ENCODE results near the gene ARHGEF4.

ARHGEF4 gene

DNA sequence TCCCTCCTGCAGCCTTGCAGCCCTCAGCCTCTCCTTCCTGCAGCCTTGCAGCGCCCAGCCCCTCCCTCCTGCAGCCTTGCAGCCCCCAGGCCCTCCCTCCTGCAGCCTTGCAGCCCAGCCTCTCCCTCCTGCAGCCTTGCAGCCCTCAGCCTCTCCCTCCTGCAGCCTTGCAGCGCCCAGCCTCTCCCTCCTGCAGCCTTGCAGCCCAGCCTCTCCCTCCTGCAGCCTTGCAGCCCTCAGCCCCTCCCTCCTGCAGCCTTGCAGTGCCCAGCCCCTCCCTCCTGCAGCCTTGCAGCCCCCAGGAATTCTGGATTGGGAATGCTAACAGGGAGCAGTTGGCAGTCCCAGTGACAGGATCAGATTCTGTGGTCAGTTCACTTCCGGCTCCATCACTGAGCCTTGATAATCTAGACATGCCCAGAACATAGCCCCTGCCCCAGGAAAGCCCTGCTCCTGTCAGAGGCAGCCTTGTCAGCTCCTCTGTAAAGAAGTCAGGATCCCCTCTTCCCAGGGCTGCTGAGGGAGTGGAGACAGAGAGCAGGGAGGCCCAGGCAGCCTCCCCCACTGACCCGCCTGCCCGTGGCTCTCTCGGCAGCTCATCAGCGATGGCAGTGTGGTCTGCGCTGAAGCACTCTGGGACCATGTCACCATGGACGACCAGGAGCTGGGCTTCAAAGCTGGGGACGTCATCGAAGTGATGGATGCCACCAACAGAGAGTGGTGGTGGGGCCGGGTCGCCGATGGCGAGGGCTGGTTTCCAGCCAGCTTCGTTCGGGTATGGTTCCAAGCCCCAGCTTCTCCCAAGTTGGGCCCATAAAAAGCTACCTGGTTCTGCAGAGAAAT is 201.8 kb downstream of the ARHGEF4 start:
- DNase-seq (ENCODE audit: insufficient read length, low spot score), result no peak
- TF ChIP-seq, protein P1, sequence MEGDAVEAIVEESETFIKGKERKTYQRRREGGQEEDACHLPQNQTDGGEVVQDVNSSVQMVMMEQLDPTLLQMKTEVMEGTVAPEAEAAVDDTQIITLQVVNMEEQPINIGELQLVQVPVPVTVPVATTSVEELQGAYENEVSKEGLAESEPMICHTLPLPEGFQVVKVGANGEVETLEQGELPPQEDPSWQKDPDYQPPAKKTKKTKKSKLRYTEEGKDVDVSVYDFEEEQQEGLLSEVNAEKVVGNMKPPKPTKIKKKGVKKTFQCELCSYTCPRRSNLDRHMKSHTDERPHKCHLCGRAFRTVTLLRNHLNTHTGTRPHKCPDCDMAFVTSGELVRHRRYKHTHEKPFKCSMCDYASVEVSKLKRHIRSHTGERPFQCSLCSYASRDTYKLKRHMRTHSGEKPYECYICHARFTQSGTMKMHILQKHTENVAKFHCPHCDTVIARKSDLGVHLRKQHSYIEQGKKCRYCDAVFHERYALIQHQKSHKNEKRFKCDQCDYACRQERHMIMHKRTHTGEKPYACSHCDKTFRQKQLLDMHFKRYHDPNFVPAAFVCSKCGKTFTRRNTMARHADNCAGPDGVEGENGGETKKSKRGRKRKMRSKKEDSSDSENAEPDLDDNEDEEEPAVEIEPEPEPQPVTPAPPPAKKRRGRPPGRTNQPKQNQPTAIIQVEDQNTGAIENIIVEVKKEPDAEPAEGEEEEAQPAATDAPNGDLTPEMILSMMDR (IDR thresholded peaks at IDR 0.05; ENCODE audit: insufficient read depth, missing control alignments), result no peak
- no peak for FAIRE-seq

DNA sequence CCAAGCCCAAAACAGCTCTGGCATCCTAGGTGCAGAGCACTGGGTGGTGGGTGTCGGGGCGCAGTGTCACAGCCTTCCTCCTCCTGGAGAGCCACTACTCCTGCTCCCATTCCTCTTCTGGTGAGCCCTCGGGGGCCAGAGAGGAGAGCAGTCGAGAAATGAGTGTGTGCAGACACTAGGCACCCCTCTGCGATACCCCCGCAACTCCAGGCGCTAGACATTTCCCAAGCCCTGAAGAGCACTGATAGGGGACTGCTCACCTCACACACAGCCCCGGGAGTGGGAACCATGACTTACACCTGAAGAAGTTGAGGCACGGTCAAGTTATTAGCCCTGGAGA is 202.4 kb downstream of the ARHGEF4 start:
- no peak for DNase-seq (ENCODE audit: insufficient read length, low spot score)
- TF ChIP-seq, protein P1 (IDR thresholded peaks at IDR 0.05; ENCODE audit: insufficient read depth, missing control alignments), result no peak
- FAIRE-seq, result no peak

DNA sequence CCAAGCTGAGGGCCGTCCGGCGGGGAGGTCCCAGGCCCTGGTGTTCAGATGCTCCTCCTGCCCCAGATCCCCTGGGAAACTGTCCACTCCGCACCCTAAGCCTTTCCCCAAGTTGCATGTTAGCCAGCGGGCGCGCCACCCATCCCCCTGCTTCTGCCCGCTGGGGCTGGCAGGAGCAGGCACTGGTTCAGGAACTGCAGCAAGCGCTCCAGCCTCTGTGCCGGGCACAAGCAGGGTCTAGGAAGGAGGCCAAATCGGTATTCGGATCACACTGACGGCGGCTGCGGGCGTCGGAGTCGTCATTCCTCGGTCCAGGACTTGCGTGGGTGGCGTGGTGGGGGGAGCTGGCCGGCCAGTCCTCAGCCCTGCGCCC is 202.8 kb downstream of the ARHGEF4 start:
- TF ChIP-seq, protein P1 (IDR thresholded peaks at IDR 0.05; ENCODE audit: insufficient read depth, missing control alignments), result no peak
- no peak for FAIRE-seq
- DNase-seq (ENCODE audit: insufficient read length, low spot score), result no peak

DNA sequence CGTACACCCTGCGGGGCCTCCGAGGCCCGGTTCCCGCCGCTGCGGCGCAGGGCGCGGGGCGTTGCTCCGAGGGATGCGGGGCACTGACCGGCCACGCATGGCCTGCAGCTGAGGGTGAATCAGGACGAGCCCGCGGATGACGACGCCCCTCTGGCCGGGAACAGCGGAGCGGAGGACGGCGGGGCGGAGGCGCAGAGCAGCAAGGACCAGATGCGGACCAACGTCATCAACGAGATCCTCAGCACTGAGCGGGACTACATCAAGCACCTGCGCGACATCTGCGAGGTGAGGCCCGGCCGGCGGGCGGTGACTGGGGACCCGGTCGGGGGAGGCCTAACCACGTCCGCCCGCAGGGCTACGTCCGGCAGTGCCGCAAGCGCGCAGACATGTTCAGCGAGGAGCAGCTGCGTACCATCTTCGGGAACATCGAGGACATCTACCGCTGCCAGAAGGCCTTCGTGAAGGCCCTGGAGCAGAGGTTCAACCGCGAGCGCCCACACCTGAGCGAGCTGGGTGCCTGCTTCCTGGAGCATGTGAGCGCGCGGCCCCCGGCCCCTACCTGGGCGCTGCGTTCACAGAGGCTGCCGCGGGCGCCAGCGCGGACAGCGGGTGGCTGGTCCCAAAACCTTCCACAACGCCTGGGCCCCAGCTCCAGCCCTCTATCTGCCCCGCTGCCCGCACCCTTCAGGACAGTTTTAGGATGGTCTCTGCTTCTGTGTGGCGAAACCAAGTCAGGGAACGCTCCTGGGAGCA is 203.4 kb downstream of the ARHGEF4 start:
- FAIRE-seq (no peak), DNase-seq (ENCODE audit: insufficient read length, low spot score) (no peak)
- TF ChIP-seq, protein P1 (IDR thresholded peaks at IDR 0.05; ENCODE audit: insufficient read depth, missing control alignments), result no peak

DNA sequence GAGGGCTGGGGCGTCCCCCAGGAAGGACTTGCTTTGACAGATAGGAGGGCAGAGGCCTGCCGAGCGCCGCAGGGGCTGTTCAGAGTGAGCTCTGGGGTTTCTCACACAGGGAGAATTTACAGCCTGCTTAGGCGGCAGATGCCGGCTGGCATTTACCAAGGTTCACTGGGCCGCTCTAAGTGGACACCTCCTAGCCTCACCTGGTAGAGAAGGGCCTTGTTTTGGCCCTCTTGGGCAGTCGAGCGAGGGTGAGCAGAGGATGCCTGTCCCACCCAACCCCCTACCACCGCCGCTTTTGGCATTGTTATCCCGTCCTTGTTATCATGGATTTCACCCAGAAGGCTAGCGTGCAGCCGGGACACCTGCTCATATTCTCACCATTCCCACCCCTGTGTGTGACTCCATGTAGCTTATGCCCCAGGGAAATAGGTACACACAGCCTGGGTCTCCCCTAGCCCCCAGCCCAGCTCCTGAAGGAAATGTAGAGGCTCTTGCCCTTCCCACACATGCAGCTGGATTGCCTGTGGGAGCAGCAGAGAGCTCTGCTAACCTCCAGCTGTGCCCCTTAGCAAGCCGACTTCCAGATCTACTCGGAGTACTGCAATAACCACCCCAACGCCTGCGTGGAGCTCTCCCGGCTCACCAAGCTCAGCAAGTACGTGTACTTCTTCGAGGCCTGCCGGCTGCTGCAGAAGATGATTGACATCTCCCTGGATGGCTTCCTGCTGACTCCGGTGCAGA is 204.1 kb downstream of the ARHGEF4 start:
- TF ChIP-seq, protein P1 (IDR thresholded peaks at IDR 0.05; ENCODE audit: insufficient read depth, missing control alignments), result no peak
- FAIRE-seq (no peak), DNase-seq (ENCODE audit: insufficient read length, low spot score) (no peak)

DNA sequence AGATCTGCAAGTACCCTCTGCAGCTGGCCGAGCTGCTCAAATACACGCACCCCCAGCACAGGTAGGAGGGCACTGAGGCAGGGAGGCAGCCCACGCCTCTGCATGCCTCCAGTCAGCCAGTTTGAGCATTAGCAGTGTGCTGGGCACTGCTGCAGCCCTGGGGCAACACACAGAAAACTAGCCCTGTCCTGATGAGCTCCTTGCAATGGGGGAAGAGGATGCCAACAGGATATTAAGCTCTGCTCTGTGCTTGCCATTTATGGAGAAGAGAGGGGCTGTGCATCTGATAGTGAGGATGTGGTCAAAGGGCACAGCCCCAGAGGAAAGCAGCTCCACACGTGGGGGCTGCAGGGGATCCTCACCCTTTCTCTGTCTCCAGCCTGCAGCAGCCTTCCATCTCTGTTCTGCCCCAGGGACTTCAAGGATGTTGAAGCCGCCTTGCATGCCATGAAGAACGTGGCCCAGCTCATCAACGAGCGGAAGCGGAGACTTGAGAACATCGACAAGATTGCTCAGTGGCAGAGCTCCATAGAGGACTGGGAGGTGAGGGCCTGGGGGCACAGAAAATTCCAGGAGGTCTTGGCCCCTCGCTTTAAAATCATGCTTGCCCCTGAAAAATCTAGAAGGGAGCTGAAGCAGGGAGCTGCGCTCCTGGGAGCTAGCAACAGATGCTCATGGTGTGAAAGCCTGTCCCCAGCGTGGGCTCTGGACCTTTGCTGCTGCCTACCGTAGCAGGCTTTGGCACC is 204.9 kb downstream of the ARHGEF4 start:
- TF ChIP-seq, protein P1 (IDR thresholded peaks at IDR 0.05; ENCODE audit: insufficient read depth, missing control alignments), result no peak
- no peak for FAIRE-seq
- DNase-seq (ENCODE audit: insufficient read length, low spot score), result no peak
